Measurements from ENCODE around the gene NFE2L2.
"Not testable (repeated sequence)": the region's sequence is repeated elsewhere in the genome, so short reads cannot be mapped to it uniquely, and the experiment has no call there.

Gene NFE2L2

DNA sequence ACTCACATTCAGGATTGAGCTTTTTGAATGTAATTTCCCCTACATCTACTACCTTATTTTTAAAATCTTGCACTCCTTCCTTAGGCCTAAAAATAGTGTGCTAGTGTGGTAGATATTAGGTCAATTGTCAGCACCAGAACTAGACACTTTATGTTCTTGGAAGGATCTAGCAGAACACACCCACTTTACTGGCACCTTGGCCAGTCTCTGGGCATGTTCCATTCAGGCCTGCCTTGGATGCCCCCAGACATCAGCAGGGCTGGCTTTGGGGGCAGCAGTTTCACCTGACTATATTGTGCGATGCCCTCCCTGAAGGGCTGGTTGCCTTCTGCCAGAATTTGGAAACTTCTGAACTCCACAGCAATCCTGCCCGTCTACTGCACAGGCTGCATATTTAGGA is 15.3 kb upstream of the NFE2L2 start:
- no peak for DNase-seq

DNA sequence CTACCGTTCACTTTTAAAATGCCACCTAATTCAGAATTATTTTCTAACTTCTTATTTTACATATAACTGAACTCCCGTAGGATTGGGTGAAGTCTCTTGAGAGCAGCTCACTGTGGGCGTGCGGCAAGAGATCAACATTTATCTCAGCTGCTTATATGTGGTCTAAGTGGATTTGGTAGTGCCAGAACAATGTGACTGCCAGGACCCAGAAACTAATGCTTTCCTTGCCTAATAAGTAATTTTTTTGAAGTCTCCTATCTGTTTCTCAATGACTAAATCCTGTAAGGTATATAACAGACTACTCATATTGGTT is 11.2 kb upstream of the NFE2L2 start:
- no peak for DNase-seq

DNA sequence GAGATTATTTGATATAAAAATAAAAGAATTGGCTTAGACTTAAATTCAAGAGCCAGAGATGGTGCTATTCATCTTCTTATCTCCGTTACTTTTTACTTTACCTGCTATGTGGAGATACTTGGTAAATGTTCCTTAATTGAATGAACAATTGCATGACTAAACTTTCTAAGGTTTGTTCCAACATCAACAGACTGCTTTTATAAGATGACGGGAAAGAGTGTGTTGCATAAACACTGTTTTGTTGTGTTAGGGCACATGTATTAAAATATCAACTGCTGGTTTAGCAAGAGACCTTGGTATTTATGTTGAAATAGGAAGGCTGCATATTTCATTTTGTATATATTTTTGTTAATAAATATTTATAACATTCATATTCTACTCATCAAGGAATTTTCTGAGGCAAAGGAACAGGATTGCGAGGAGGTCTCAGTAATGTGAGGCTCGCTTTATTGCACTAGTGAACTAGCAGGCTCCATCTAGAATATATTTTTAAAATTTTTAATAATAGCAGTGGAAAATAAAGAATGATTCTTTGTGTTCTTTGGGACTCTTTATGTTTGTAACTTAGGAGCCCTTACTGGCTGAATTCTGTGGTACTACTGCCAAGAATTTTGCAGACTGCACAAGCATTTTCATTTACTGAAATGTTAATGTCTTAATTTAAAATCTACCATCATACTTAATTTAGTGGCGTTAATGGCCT is 10.7 kb upstream of the NFE2L2 start:
- peak; percentile 45 for DNase-seq

DNA sequence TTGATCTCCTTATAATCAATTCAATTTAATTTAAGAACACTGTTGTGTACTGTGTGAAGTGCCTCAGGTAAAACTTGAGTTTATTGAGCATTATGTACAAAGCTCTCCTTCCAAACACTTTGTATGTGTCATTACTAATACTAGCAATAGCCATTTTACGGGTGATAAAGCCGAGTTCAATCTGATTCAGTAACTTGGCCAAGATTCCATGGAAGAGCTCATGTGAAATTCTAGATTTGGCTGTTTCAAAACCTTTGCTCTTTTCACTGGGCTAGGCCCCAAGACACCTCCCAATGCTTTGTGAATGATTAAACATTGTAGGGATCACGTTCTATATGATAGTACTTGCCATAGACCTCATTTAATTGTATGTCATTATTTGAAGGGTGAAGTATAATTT is 8.9 kb upstream of the NFE2L2 start:
- no peak for DNase-seq

DNA sequence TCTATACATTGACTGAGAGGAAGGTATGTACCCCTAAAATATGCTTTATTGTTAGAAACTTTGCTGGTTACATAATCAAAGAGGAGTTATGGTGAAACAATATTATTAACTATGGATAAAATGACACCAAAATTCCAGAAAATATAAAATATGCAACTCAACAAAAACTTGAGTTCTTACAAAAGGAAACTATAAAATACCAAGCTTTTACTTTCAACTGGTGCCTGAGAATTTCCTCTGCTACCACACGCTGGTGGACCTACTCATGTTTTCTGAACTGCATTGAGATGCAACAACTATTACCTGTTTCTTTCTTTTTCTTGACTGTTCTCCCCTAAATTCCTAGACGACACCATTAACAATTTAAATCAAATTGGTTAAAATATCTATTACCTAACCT is 8.2 kb upstream of the NFE2L2 start:
- no peak for DNase-seq

DNA sequence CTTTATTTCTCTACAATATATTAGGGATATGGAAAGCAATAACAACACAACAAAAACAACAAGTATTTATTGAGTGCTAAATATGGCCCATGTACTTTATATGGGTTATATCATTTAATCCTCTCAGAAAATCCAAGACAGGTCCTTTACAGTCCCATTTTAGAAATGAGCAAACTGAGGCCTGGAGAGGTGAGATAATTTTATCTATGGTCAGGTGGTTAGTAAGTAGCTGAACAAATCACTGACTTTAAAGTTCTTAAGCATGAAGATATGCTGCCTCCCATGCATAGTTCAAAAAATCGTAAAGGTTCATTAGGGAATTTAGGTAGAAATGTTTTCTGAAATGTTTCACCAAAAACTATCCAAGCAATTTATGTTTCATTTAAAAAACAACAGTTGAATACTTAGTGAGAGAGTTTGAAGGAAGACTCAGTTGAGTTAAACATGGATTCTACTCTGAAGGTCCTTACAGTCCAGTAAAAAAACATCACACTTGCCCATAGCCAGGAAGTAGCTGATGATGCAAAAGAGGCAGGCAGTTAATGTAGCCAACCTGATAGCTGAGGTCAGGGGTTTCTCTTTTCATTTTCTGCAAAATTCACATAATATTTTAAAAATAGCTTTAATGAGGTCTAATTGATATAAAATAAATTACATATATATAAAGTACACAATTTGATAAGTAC is 7.6 kb upstream of the NFE2L2 start:
- no peak for DNase-seq

DNA sequence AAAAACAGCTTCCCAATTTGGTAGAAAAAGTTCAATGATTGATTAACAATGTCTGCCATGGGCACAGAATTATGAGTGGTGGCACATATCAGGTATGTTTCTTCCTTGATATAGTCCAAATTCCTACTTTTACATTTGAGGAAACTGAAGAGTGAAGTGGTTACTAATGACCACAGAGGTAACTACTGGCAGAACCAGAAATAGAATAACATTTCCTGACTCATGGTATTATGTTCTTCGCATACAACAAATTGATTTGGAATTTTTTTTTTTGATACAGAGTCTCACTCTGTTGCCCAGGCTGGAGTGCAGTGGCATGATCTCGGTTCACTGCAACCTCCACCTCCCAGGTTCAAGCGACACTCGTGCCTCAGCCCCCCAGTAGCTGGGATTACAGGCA is 6.0 kb upstream of the NFE2L2 start:
- DNase-seq = no peak

DNA sequence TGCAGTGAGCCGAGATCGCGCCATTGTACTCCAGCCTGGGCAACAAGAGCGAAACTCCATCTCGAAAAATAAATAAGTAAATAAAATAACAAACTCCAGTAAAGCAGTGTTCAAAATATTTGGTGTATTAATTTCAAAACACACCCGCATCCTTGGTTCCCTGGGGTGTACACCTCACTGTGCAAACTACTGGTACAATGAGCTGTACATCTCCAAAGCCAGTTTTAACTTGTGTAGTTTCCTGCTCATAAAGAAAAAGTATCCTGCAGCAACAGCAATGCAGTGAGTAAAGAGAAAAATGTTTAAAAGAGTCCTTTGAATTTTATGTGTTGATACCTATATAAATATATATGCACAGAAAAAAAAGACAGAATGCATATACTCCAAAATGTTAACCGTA is 4.4 kb upstream of the NFE2L2 start:
- DNase-seq = no peak

DNA sequence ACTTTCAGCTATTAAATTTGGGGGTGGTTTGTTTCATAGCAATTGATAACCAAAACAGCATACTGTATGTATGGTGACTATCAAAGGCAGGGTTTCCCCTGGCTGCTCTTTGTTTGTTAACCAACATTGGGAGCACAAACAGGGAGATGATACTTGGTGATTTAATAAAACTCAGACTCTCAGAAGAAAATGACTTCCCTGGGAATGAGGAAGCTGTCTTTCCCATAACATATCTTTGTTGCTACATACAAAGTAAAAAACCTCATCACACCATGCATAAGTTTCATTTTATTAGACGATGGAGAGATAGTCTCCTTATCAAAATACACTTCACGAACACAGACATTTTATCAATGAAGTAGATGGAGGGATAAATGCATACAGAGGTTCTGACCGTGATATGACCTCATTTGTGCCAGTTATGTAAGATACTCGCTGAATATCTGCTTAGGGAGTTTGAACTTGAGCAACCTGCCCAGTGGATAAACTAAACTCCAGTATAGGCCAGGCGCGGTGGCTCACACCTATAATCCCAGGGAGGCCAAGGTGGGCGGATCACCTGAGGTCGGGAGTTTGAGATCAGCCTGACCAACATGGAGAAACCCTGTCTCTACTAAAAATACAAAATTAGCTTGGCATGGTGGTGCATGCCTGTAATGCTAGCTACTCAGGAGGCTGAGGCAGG is 3.8 kb upstream of the NFE2L2 start:
- DNase-seq = no peak

DNA sequence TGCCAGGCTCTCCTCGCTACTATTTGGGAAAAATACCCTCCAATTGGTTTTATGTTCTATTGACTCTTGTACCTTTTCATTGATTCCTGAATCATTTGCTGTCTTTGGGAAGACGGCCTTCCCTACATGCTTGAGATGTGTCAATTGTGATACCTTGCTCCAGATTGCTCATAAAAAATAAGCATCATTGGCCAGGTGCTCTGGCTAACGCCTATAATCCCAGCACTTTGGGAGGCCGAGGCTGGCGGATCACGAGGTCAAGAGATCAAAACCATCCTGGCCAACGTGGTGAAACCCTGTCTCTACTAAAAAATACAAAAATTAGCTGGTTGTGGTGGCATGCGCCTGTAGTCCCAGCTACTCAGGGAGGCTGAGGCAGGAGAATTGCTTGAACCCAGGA is 2.4 kb upstream of the NFE2L2 start:
- DNase-seq = not testable (repeated sequence)

DNA sequence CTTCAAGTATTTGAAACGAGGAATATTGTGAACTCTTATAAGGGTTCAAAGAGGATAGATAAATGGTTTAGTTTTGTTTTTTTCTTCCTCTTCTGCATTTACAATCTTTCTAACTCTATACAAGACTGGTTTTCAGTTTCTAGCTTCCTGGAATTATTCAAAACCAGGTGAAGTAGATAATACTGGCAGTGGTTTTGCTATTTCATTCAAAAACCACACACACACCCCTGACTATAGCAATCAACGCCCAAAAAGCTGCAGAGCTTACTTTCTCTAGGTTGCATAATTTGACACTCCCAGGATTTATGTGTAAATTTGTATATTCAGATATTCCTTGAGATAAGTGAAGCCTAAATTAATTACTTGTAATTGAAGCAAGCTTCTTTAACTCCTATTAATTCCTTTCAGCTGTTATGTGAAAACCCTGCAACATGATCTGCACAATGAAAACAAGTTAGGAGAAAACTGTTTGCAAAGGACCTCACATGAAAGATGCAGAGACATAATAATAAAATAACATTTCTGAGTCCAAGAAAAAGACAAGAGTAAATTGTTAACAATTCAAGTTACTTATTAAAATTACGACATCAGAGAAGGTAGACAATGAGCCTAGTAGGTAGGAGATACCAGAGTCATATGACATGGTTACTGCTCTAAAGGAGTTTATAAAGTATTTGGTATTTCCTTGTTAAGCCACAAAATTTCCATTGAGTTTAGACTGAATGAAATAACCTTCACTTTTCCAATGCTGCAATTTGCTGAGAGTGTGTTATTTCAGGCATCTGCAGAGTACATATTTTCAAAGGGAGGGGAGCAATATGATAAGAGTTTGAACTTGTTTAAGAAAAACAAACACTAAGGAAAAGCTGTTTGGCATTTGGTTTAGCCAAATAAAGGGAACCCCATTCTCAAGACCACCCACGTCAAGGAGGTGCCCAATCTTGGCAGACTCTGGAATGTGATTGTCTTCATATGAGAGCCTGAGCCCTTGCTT is 1.6 kb upstream of the NFE2L2 start:
- DNase-seq = peak; percentile 54

DNA sequence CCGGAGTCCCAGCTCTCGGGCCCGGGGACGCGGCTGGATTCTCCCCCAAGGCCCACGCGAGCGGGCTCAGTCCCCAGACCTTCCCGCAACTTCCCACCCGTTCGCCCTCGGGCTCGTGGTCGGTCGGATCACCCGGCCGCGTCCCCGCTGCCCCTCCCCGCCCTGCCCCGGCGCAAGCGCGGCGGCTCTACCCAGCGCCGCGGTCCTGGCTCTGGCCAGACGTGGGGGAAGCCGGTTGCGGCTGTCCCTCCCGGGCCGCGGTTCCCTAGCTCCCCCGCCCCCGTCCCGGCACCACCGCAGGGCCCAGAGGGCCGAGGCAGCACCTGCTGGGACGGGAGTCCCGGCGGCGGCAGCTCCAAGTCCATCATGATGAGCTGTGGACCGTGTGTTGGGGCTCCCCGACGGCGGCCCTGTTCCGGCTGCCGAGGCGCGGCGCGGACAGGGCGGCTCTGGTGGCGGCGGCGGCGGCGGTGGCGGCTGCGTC is 276 bp downstream of the NFE2L2 start:
- no peak for DNase-seq

DNA sequence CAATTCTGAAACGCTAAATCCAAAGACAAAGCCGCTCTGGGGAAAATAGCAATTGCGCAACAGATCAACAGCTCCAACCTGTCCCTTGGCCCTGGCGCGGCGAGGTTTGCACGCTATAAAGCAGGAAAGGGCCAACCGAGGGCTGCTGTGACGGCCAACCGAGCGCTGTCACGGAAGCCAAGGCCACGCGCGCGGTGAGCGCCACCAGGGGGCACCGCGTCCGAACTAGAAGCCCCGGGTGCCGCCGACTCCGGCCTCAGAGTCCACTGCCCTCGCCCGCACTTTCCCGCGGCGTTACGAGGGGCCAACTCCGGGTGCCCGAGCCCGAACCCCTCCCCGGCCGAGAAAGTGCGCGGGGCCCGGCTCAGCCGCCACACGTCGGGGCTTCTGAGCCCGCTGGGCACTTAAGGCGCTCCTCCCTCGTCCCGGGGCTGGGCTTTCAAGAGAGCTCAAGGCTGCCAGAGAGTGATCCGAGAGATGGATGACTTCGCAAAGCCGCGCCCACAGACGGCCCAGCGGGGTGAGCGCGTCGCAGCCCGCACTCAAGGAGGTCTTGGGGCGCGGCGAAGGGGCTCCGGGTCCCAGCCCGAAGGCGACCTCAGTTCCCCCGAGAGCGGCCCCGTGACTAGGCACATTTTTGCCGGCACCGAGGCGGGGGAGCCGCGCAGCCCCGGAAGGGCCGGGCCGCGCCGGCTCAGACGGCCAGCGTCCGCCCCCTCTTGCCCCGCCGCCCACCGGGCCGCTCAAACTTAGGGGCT is 897 bp downstream of the NFE2L2 start:
- peak; percentile 98 for DNase-seq

DNA sequence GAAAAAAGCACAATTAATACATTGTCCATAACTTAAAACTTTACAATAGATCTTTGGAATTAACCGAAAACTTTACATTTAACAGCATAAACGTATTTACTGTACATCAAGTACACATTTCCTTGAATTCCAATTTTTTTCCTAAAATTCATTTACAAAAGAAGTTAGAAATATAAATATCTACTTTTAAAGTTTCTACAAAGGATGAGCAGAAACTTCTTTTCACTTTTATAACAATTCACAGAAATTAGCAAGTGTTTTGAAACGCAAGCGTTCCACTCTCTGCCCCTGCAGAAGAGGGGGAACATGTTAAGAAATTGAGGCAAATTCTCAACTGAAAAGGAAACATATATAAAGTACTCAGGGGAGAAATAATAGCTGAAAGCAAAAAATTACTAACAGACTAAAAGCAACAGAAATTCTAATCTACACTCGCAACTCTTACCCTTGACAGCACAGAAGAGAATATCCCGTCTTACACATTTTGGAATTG is 1.5 kb downstream of the NFE2L2 start:
- no peak for DNase-seq

DNA sequence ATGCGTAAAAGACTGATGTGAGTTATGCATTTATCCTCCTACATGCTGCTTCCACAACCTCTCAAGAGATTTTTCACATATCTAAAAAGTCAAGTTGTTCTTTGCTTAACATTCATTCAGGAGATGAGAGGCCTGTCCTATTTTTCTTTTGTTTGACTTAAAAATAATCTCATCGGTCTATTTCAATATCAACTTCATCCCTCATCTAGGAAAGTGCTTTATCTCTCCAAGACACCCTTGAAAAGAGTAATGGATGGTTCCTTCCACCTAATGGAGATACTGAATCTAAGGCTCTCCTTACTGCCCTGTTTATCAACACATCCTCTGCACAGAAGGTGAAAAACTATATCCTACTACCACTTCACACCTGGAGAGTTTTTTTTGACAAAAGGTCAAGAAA is 2.4 kb downstream of the NFE2L2 start:
- no peak for DNase-seq

DNA sequence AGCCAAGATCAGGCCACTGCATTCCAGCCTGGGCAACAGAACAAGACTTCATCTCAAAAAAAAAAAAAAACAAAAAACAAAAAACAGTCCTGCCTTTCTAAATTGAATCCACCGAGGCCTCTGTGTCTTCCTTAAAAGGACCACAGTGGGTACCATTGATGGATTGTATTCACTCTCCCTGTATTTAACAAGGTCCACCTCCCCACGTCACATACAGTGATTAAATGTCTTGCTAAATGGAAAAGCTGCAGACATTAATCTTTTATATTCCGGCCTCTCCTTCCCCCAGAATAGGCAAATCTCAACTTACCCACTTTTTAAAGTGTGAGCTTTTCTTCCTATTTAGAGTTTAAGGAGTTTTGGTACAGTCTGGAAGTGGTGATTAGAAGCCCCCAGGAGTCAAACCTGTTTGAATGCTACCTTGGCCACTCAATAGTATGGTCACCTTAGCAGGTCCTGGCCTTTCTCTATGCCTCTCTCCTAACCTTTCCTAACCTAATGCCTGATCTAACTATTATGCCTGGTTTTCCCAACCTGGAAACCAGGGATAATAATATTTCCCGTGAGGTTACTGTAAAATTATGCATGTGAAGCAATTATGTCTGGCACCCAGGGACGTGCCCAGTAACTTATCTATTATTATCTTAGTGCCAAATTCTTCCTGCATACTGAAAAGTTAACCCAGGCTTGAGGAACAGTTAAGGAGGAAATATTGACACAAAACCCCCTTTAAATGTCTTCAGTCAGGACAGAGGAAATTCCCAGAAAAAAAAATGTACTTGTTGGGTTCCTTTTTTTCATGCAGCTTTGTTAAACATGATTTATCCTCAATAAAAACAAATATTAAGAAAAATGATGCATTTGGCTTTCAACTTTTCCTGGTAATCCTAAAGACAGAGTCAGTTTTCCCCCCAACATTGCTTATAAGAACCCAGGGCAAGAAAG is 3.1 kb downstream of the NFE2L2 start:
- DNase-seq = no peak

DNA sequence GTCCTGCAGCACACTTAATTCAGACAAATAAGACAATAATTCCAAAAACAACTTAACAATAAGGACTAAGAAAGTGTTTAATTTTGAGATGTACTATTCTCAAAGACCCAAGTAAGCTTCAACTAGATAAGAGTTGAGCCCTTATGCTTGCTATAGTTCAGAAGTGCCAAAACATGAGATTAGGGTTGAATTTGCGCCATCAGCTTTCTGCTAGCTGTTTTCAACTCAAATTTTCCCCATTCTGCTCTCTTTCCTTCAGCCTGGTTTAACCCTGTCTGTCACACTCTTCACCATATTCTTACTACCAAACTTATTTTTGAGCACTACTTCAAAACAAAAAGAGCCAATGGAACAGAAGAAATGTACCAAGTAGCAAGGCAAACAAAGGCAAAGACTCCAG is 4.1 kb downstream of the NFE2L2 start:
- DNase-seq = no peak

DNA sequence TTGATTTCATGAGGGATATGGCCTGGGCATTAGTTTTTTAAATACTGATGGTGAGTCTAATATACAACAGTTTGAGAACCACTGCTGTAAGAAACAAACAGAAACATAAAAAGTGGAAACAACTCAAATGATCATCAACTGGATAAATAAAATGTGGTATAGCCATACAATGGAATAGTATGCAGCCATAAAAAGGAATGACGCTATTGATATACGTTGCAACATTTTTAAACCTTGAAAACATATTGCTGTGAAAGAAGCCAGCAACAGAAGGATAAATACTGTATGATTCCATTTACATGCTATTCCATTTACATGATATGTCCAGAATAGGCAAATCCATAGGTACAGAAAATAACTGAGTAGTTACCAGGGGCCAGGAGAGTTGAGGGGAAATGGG is 6.5 kb downstream of the NFE2L2 start:
- no peak for DNase-seq

DNA sequence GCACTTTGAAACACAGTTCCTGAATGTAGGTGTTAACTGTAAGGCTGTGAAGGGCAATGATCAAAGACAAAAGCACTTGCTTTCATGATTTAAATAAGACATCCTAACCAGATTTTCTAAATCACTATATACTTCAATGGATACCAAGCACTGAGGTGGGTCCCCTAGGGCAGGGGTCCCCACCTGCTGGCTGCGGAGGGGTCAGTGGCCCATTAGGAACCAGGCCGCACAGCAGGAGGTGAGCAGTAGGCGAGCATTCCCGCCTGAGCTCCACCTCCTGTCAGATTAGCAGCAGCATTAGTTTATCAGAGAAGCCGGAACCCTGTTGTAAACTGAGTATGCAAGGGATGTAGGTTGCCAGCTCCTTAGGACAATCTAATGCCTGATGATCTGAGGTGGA is 7.1 kb downstream of the NFE2L2 start:
- no peak for DNase-seq

DNA sequence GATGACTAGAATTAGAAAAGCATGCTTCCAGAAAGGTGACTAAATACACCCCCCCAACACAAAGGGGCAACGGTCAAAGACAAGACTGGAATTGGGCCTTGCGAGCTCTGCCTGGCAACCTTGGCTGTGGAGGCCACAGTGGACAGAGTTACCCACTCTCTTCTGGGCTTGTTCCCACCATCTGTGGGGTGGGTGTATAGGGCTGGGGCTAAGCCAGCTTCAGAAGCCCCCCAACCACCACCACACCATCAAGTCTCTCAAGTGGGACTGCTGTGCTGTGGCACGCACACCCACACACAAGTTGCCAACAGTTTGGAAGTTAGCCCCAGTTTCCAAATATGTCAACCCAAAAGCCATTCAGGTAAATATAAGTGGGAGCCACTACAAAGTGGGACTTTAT is 7.8 kb downstream of the NFE2L2 start:
- DNase-seq = no peak

DNA sequence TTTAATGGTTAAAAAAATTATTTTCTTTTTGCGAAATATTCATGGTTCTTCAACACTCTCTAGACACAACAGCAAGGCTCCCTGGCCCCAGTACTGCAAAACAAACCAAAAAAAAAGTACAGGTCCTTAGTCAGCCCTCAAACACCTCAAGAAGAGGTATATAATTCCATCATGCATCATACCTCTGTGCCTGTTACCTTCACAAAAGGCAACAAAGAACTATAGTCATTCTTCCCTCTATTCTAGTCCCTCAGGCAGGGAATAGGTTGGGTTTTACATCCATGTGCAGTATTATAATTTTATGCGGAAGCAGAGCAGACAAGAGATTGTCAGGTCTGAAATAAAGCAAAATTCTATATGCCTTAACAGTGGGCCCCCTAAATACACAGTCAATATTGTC is 8.5 kb downstream of the NFE2L2 start:
- no peak for DNase-seq

Data from fibroblast of skin of scalp (primary cell).